Endothelial cell of umbilical vein (primary cell): Measurements from ENCODE around the gene DCAF6. TPM values are rescaled to one million over a fixed set of nuclear protein-coding genes. Genes with fewer than 3 reads are reported as not detected.

ENCODE experiments used
- BruUV-seq: library from RNA; stranded (reverse); fragments of 400-500 nt; replicated peaks from 2 replicates; lab custom pipeline; 2021; lab: Mats Ljungman, UMichigan
- CTCF ChIA-PET: fragments of 300-600, 350-600 bp; sonication (Branson Sonifier 250); formaldehyde crosslinking; loops from one replicate; lab custom pipeline; 2021; ENCODE audit warnings: antibody characterized with exemption, inconsistent platforms; lab: Charles Lee
- POLR2A ChIA-PET: fragments of 300-600, 350-600 bp; sonication (Branson Sonifier 250); formaldehyde crosslinking; loops from one replicate; lab custom pipeline; 2021; ENCODE audit warnings: antibody characterized with exemption, inconsistent platforms; lab: Charles Lee
- DNase-seq: peaks from one replicate; pipeline ENCODE4 v3.0.0-alpha.2; 2011; ENCODE audit warnings: low read depth, low spot score
- FAIRE-seq: peaks from 2 replicates; lab custom pipeline; 2011; peaks lifted over from hg19 to GRCh38; lab: Jason Lieb, UNC
- H2AFZ ChIP-seq: 2 replicates; pipeline ENCODE4 v1.6.0; 2012; ENCODE audit warnings: low read depth, low read length, control low read depth, inconsistent platforms
- H3K27ac ChIP-seq: 2 replicates; pipeline ENCODE4 v1.5.1; 2011; ENCODE audit warnings: low read depth, mild to moderate bottlenecking, control low read depth, low read length, moderate library complexity; ENCODE audit not compliant: insufficient read depth
- H3K27me3 ChIP-seq, 2 experiments: 2 replicates each; pipeline versions ENCODE4 v1.6.0 to v1.6.1; 2011; ENCODE audit warnings: low read length in 2 of 2, mixed read lengths in 1 of 2; ENCODE audit not compliant: control insufficient read depth in 2 of 2, insufficient read depth in 2 of 2
- H3K36me3 ChIP-seq, 2 experiments: 2 replicates in 1 of 2; 3 replicates in 1 of 2; pipeline ENCODE4 v1.5.1; 2011; ENCODE audit warnings: low read length in 2 of 2, mild to moderate bottlenecking in 1 of 2, moderate library complexity in 1 of 2; ENCODE audit not compliant: control insufficient read depth in 2 of 2, insufficient read depth in 2 of 2; ENCODE audit errors: extremely low read depth in 1 of 2
- H3K4me1 ChIP-seq: 3 replicates; pipeline ENCODE4 v1.5.1; 2011; ENCODE audit warnings: mild to moderate bottlenecking, low read length; ENCODE audit not compliant: control insufficient read depth, insufficient read depth; ENCODE audit errors: extremely low read depth
- H3K4me2 ChIP-seq: 2 replicates; pipeline ENCODE4 v1.6.1; 2011; ENCODE audit warnings: low read length, control low read depth, mixed read lengths; ENCODE audit not compliant: insufficient read depth
- H3K4me3 ChIP-seq, 3 experiments: fragments of 200-600 bp in 1 of 3; sonication (generic), shearing (Covaris generic) in 1 of 3; replicated peaks in 1 of 3; 2 replicates each; pipeline ENCODE4 v1.5.1; 2011 to 2016; ENCODE audit warnings: control low read depth in 3 of 3, low read length in 3 of 3, mild to moderate bottlenecking in 2 of 3, inconsistent platforms in 1 of 3, low read depth in 1 of 3, moderate library complexity in 1 of 3; ENCODE audit not compliant: insufficient read depth in 1 of 3
- H3K79me2 ChIP-seq: 2 replicates; pipeline ENCODE4 v1.6.0; 2012; ENCODE audit warnings: low read length, inconsistent platforms; ENCODE audit not compliant: control insufficient read depth, insufficient read depth
- H3K9ac ChIP-seq: replicated peaks from 2 replicates; pipeline ENCODE3; 2011; ENCODE audit warnings: low read length, control low read depth; ENCODE audit not compliant: insufficient read depth; ENCODE audit errors: extremely low read depth
- H3K9me1 ChIP-seq: replicated peaks from 3 replicates; pipeline ENCODE4 v1.6.0; 2011; ENCODE audit warnings: mild to moderate bottlenecking, low read length; ENCODE audit not compliant: control insufficient read depth, insufficient read depth; ENCODE audit errors: extremely low read depth
- H3K9me3 ChIP-seq: replicated peaks from 2 replicates; pipeline ENCODE4 v1.5.1; 2012; ENCODE audit warnings: low read length, inconsistent platforms; ENCODE audit not compliant: control insufficient read depth, insufficient read depth
- H4K20me1 ChIP-seq: replicated peaks from 2 replicates; pipeline ENCODE3; 2011; ENCODE audit warnings: mild to moderate bottlenecking, low read length; ENCODE audit not compliant: control insufficient read depth, insufficient read depth; ENCODE audit errors: extremely low read depth
- EZH2 ChIP-seq: IDR thresholded peaks from 2 replicates; pipeline ENCODE4 v1.6.1; 2012; ENCODE audit warnings: borderline replicate concordance, low read depth, mild to moderate bottlenecking, moderate library complexity, low read length, inconsistent platforms; ENCODE audit not compliant: severe bottlenecking
- FOS ChIP-seq: IDR thresholded peaks from 2 replicates; pipeline ENCODE4 v1.6.1; 2011; ENCODE audit warnings: mild to moderate bottlenecking, low read length, moderate library complexity, borderline replicate concordance; ENCODE audit not compliant: insufficient read depth
- GATA2 ChIP-seq: IDR thresholded peaks from 2 replicates; pipeline ENCODE4 v1.7.0; 2011; ENCODE audit warnings: low read depth, mild to moderate bottlenecking, moderate library complexity, mixed read lengths, low read length; ENCODE audit not compliant: insufficient read length, insufficient read depth
- JUN ChIP-seq: IDR thresholded peaks from 2 replicates; pipeline ENCODE4 v1.6.1; 2011; ENCODE audit warnings: borderline replicate concordance, low read depth; ENCODE audit not compliant: insufficient read length, insufficient read depth
- MYC ChIP-seq: IDR thresholded peaks from one replicate; pipeline ENCODE4 v1.6.1; 2011; ENCODE audit warnings: mild to moderate bottlenecking, low read depth, low read length
- POLR2A ChIP-seq: IDR thresholded peaks from 2 replicates; pipeline ENCODE4 v1.6.1; 2012; ENCODE audit warnings: low read depth, mild to moderate bottlenecking, control low read depth, low read length
- POLR2AphosphoS5 ChIP-seq: IDR thresholded peaks from 2 replicates; pipeline ENCODE4 v1.6.1; 2012; ENCODE audit warnings: low read depth, mild to moderate bottlenecking, control low read depth, low read length, moderate library complexity; ENCODE audit not compliant: insufficient read depth
- dilution Hi-C: fragments of 300-500 bp; cut with MboI; formaldehyde crosslinking; loops from one replicate; pipeline ENCODE4 v1.15.0; 2019; ENCODE audit warnings: low sequenced_read_pairs; ENCODE audit not compliant: extremely low pct_ligation_motif_present
- intact Hi-C: fragments of 100-400 bp; cut with micrococcal nuclease; formaldehyde crosslinking; loops from one replicate; pipeline ENCODE4 v1.10.0; 2022
- polyA plus RNA-seq, 4 experiments: library from polyadenylated mRNA; depleted of rRNA in 3 of 4; stranded (reverse) in 3 of 4; unstranded in 1 of 4; fragments of >200 nt; gene quantifications; 2 replicates each; pipeline versions ENCODE4 v1.2.1 to v1.2.3, GENCODE V29; 2011 to 2012; ENCODE audit warnings: missing spikeins in 1 of 4
- total RNA-seq: library from RNA; stranded (reverse); gene quantifications from 2 replicates; pipeline ENCODE4 v1.2.3, GENCODE V29; 2021
- TF ChIP-seq, protein P1 (sequence below): IDR thresholded peaks from 2 replicates; pipeline ENCODE4 v1.6.1; 2011; ENCODE audit not compliant: insufficient read depth, insufficient read length
- TF ChIP-seq, protein P2 (sequence below), 2 donors: IDR thresholded peaks; 1 replicate in 1 of 2; 2 replicates in 1 of 2; pipeline ENCODE4 v1.5.1; 2011; ENCODE audit warnings: low read length in 2 of 2, mild to moderate bottlenecking in 2 of 2, moderate library complexity in 2 of 2, control low read depth in 1 of 2, inconsistent platforms in 1 of 2, low read depth in 1 of 2; ENCODE audit not compliant: insufficient read depth in 1 of 2; ENCODE audit errors: extremely low read depth in 1 of 2

DCAF6 gene
- total and polyA plus RNA-seq, 2 donors (not counting 3 experiments of a cell fraction or from before 2014, with no cell fraction given), result 28.6 to 39.4 TPM

DNA sequence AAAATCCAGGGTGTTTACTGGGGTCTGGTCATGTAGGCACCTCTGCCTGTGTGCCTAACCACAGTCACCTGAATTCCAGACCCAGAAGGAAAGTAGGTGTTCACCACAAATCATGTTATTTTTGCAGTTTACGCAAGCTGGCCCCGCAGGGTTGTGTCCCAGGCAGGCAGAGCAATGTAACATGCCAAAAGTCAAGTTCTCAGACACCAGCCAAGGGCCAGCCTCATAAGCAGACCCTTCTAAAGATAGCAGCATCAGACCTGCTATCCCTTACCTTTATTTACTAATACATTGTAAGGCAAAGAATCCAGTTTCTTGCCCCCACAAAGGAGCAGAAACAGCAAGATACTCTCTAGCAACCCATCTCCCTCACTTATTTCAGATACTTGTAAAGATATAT is 117.2 kb downstream of the DCAF6 start:
- Histone ChIP-seq H3K9ac (no peak overlapping the region), H4K20me1 (no peaks in the 10 kb centered on the region), H3K4me1 (no peaks in the 10 kb centered on the region), H2AFZ (no peak overlapping the region), H3K79me2 (no peaks in the 10 kb centered on the region), H3K4me3 (no peak overlapping the region), H3K9me1 (no peaks in the 10 kb centered on the region), H3K27me3 (no peaks in the 10 kb centered on the region), H3K36me3 (no peaks in the 10 kb centered on the region), H3K4me2 (no peak overlapping the region), H3K27ac (no peak overlapping the region), H3K9me3 (no peaks in the 10 kb centered on the region)
- dilution Hi-C loops (no loop called here), intact Hi-C loops (no loop called here)
- TF ChIP-seq EZH2 (no peak), JUN (no peak), POLR2A (no peak), MYC (no peak), FOS (no peak), GATA2 (no peak), POLR2AphosphoS5 (no peak)
- TF ChIP-seq, protein P1, sequence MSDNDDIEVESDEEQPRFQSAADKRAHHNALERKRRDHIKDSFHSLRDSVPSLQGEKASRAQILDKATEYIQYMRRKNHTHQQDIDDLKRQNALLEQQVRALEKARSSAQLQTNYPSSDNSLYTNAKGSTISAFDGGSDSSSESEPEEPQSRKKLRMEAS, result no peak
- TF ChIP-seq, protein P2, sequence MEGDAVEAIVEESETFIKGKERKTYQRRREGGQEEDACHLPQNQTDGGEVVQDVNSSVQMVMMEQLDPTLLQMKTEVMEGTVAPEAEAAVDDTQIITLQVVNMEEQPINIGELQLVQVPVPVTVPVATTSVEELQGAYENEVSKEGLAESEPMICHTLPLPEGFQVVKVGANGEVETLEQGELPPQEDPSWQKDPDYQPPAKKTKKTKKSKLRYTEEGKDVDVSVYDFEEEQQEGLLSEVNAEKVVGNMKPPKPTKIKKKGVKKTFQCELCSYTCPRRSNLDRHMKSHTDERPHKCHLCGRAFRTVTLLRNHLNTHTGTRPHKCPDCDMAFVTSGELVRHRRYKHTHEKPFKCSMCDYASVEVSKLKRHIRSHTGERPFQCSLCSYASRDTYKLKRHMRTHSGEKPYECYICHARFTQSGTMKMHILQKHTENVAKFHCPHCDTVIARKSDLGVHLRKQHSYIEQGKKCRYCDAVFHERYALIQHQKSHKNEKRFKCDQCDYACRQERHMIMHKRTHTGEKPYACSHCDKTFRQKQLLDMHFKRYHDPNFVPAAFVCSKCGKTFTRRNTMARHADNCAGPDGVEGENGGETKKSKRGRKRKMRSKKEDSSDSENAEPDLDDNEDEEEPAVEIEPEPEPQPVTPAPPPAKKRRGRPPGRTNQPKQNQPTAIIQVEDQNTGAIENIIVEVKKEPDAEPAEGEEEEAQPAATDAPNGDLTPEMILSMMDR (IDR thresholded peaks at IDR 0.05; ENCODE audit: extremely low read depth in 1 of 2, insufficient read depth in 1 of 2, low read depth in 1 of 2, low read length in 2 of 2), result no peak
- POLR2A ChIA-PET, result no interaction called here
- no peak for DNase-seq
- BruUV-seq, result no TSS peak
- no peak for FAIRE-seq
- CTCF ChIA-PET, result interaction anchor here (0.8 to 1.6 kb wide), 3 partner anchors 11 to 29 kb away, joined by 4 to 7 read pairs (median 4); no protein-coding TSS in a partner anchor
